HepG2 (cell line): ENCODE data around the gene CDK18. TPM values are rescaled to one million over a fixed set of nuclear protein-coding genes. Genes with fewer than 3 reads are reported as not detected.

Source experiments
- AFF4 ChIP-seq: sonication (generic); formaldehyde crosslinking; IDR thresholded peaks from 2 replicates; pipeline ENCODE4 v1.4.0; 2020; ENCODE audit warnings: missing genetic modification reagents
- ATRX ChIP-seq: sonication (generic); formaldehyde crosslinking; IDR thresholded peaks from 2 replicates; pipeline ENCODE4 v1.4.0; 2020; ENCODE audit warnings: missing genetic modification reagents, borderline replicate concordance
- CBX1 ChIP-seq: IDR thresholded peaks from one replicate; pipeline ENCODE4 v1.6.1; 2016; ENCODE audit warnings: antibody characterized with exemption, low read depth
- ESRRA ChIP-seq: sonication (generic); formaldehyde crosslinking; IDR thresholded peaks from 2 replicates; pipeline ENCODE4 v1.5.1; 2020; ENCODE audit warnings: mild to moderate bottlenecking, low read depth, missing genetic modification reagents
- GZF1 ChIP-seq: sonication (generic); formaldehyde crosslinking; IDR thresholded peaks from 2 replicates; pipeline ENCODE4 v1.5.1; 2020; ENCODE audit warnings: mild to moderate bottlenecking, missing genetic modification reagents
- IRF2 ChIP-seq: IDR thresholded peaks from 2 replicates; pipeline ENCODE4 v1.6.1; 2018; ENCODE audit warnings: missing genetic modification reagents, missing compliant biosample characterization
- ISX ChIP-seq: sonication (generic); formaldehyde crosslinking; conservative IDR thresholded peaks from 2 replicates; pipeline ENCODE4 v1.5.0; 2020; ENCODE audit warnings: missing genetic modification reagents
- LCORL ChIP-seq, 2 experiments: fragments of 450-650 bp in 1 of 2; sonication (generic) in 1 of 2; formaldehyde crosslinking in 1 of 2; IDR thresholded peaks; 2 replicates each; pipeline versions ENCODE4 v1.5.0 to v1.6.1; 2017 to 2020; ENCODE audit warnings: antibody characterized with exemption in 1 of 2, missing genetic modification reagents in 1 of 2
- MBD4 ChIP-seq: IDR thresholded peaks from 2 replicates; pipeline ENCODE4 v1.6.1; 2012; ENCODE audit warnings: low read length, inconsistent platforms, borderline replicate concordance
- NPAS2 ChIP-seq: sonication (generic); formaldehyde crosslinking; IDR thresholded peaks from 2 replicates; pipeline ENCODE4 v1.8.0; 2022; ENCODE audit warnings: mild to moderate bottlenecking, missing genetic modification reagents, borderline replicate concordance
- PTBP1 ChIP-seq: fragments of 200-400 bp; formaldehyde crosslinking; IDR thresholded peaks from 2 replicates; pipeline ENCODE4 v1.6.1; 2018; ENCODE audit warnings: low read length, low read depth; ENCODE audit not compliant: poor library complexity, severe bottlenecking
- RBAK ChIP-seq: sonication (generic); formaldehyde crosslinking; IDR thresholded peaks from 2 replicates; pipeline ENCODE4 v1.5.1; 2020; ENCODE audit warnings: mild to moderate bottlenecking, missing genetic modification reagents
- RBM22 ChIP-seq: fragments of 200-400 bp; formaldehyde crosslinking; optimal IDR thresholded peaks from 2 replicates; pipeline ENCODE3; 2017; ENCODE audit warnings: mild to moderate bottlenecking, low read length, moderate library complexity
- SP2 ChIP-seq: sonication (generic); formaldehyde crosslinking; IDR thresholded peaks from 2 replicates; pipeline ENCODE4 v1.5.1; 2020; ENCODE audit warnings: mild to moderate bottlenecking, missing genetic modification reagents
- SRSF9 ChIP-seq: fragments of 200-400 bp; formaldehyde crosslinking; IDR thresholded peaks from 2 replicates; pipeline ENCODE4 v1.6.1; 2018; ENCODE audit warnings: borderline replicate concordance, mild to moderate bottlenecking, low read depth, low read length; ENCODE audit not compliant: insufficient read depth, poor library complexity, severe bottlenecking
- TSC22D2 ChIP-seq: sonication (generic); formaldehyde crosslinking; IDR thresholded peaks from 2 replicates; pipeline ENCODE4 v1.5.1; 2020; ENCODE audit warnings: missing genetic modification reagents, mild to moderate bottlenecking, borderline replicate concordance
- ZKSCAN5 ChIP-seq: sonication (generic); formaldehyde crosslinking; IDR thresholded peaks from 2 replicates; pipeline ENCODE4 v1.5.1; 2020; ENCODE audit warnings: mild to moderate bottlenecking, missing genetic modification reagents
- ZNF616 ChIP-seq: sonication (generic); formaldehyde crosslinking; IDR thresholded peaks from 2 replicates; pipeline ENCODE4 v1.5.0; 2020; ENCODE audit warnings: low read depth, mild to moderate bottlenecking, missing genetic modification reagents
- ZNF619 ChIP-seq: sonication (generic); formaldehyde crosslinking; IDR thresholded peaks from 2 replicates; pipeline ENCODE4 v1.4.0; 2020; ENCODE audit warnings: mild to moderate bottlenecking, missing genetic modification reagents
- polyA plus RNA-seq, 8 experiments: library from polyadenylated mRNA; depleted of rRNA in 3 of 8; stranded (reverse) in 7 of 8; unstranded in 1 of 8; fragments of >200 nt; fragmentation: Illumina TruSeq in 4 of 8; extraction: Trizol in 4 of 8; gene quantifications; 2 replicates each; pipeline versions ENCODE4 v1.2.1 to v1.2.3, GENCODE V29; 2011 to 2016; ENCODE audit warnings: low read depth in 4 of 8, missing spikeins in 1 of 8, mixed read lengths in 1 of 8; ENCODE audit not compliant: insufficient read depth in 1 of 8
- total RNA-seq, 5 experiments: library from RNA; depleted of rRNA; stranded (reverse); fragments of >200 nt; fragmentation: Illumina TruSeq; extraction: Trizol; gene quantifications; 2 replicates each; pipeline ENCODE4 v1.2.3, GENCODE V29; 2016; ENCODE audit warnings: low read depth in 1 of 5
- TF ChIP-seq, protein P1 (sequence below): sonication (generic); formaldehyde crosslinking; IDR thresholded peaks from 2 replicates; pipeline ENCODE4 v1.4.0; 2020; ENCODE audit warnings: missing genetic modification reagents
- TF ChIP-seq, protein P2 (sequence below): sonication (generic); formaldehyde crosslinking; IDR thresholded peaks from 2 replicates; pipeline ENCODE4 v1.9.0; 2021; ENCODE audit warnings: missing genetic modification reagents, mild to moderate bottlenecking, borderline replicate concordance
- TF ChIP-seq, protein P3 (sequence below): sonication (generic); formaldehyde crosslinking; IDR thresholded peaks from 2 replicates; pipeline ENCODE4 v1.4.0; 2020; ENCODE audit warnings: mild to moderate bottlenecking, missing genetic modification reagents, borderline replicate concordance

CDK18 gene
- total and polyA plus RNA-seq, 2 of the 13 experiments (the other 11 are each of a cell fraction or from before 2014, with no cell fraction given) = 6.4 to 38.8 TPM

DNA sequence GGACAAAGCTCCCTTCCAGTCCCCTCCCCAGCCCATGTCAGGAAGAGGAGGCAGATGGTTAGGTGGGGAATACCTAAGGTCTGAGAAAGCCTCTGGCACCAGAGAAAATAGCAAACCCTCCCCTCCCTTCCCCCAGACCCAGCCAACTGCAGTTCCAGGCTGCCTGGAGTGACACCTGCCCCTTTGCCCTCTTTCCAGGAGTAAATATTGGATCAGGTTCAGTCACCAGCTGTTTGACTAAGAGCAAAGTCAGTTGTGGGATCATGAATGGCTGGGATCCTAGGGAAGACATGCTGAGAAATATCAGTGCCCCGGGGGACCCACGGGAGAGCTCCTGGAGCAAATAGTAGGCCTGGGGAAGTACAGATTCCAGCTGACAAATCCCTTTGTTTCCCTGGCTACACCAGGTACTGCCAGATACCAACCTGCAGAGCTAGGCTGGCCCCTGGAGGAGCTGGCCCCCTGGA is 12.2 kb upstream of the CDK18 start (continued):
- TF ChIP-seq ZKSCAN5 (CRISPR knock-in tag) (no peak), GZF1 (no peak), ISX (CRISPR knock-in tag) (no peak), SP2 (no peak), ZNF619 (CRISPR knock-in tag) (no peak), ESRRA (CRISPR knock-in tag) (no peak; the same call in 1 of the 2 replicates), SRSF9 (no peak), LCORL (IDR thresholded peaks at IDR 0.05) (no peak), LCORL (CRISPR knock-in tag; IDR thresholded peaks at IDR 0.05) (peak; percentile 86; the same call in 1 of the 2 replicates), NPAS2 (CRISPR knock-in tag) (no peak), RBAK (no peak), ATRX (CRISPR knock-in tag) (no peak), AFF4 (CRISPR knock-in tag) (no peak), RBM22 (no peak), IRF2 (CRISPR knock-in tag) (peak; percentile 61; the same call in 1 of the 2 replicates), TSC22D2 (CRISPR knock-in tag) (no peak), PTBP1 (no peak), CBX1 (no peak), MBD4 (no peak), ZNF616 (CRISPR knock-in tag) (no peak)
- TF ChIP-seq, protein P1, sequence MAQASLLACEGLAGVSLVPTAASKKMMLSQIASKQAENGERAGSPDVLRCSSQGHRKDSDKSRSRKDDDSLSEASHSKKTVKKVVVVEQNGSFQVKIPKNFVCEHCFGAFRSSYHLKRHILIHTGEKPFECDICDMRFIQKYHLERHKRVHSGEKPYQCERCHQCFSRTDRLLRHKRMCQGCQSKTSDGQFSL (CRISPR knock-in tag) = no peak
- TF ChIP-seq, protein P2, sequence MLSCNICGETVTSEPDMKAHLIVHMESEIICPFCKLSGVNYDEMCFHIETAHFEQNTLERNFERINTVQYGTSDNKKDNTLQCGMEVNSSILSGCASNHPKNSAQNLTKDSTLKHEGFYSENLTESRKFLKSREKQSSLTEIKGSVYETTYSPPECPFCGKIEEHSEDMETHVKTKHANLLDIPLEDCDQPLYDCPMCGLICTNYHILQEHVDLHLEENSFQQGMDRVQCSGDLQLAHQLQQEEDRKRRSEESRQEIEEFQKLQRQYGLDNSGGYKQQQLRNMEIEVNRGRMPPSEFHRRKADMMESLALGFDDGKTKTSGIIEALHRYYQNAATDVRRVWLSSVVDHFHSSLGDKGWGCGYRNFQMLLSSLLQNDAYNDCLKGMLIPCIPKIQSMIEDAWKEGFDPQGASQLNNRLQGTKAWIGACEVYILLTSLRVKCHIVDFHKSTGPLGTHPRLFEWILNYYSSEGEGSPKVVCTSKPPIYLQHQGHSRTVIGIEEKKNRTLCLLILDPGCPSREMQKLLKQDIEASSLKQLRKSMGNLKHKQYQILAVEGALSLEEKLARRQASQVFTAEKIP = no peak
- TF ChIP-seq, protein P3, sequence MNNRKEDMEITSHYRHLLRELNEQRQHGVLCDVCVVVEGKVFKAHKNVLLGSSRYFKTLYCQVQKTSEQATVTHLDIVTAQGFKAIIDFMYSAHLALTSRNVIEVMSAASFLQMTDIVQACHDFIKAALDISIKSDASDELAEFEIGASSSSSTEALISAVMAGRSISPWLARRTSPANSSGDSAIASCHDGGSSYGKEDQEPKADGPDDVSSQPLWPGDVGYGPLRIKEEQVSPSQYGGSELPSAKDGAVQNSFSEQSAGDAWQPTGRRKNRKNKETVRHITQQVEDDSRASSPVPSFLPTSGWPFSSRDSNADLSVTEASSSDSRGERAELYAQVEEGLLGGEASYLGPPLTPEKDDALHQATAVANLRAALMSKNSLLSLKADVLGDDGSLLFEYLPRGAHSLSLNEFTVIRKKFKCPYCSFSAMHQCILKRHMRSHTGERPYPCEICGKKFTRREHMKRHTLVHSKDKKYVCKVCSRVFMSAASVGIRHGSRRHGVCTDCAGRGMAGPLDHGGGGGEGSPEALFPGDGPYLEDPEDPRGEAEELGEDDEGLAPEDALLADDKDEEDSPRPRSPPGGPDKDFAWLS (CRISPR knock-in tag) = no peak
